SIG-M5 treated with dmso at 0.1 percent for 504 hours (cell line): Measurements from ENCODE around the gene TOX2.

ENCODE experiments used
- DNase-seq: peaks from one replicate; lab custom pipeline; 2025; ENCODE audit not compliant: unreplicated experiment; lab: John Stamatoyannopoulos, UW

TOX2 gene

DNA sequence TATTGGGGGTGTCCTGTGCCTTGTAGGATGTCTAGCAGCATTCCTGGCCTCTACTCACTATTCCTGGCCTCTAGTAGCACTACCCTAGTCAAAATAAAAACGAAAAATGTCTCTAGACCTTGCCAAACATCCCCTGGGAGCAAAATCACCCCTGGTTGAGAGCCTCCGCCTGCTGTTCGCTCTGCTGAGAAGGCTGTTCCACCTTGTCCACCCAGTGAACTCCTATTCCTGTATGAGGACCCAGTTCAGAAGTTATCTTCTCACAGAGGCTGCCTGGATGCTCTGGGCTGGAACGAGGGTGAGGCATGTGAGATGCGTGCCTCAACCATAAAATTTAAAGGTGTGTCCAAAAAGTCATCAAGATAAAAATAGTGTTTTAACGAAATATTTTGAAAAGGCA, 101.9 kb downstream of the TOX2 start:
- no peak for DNase-seq

DNA sequence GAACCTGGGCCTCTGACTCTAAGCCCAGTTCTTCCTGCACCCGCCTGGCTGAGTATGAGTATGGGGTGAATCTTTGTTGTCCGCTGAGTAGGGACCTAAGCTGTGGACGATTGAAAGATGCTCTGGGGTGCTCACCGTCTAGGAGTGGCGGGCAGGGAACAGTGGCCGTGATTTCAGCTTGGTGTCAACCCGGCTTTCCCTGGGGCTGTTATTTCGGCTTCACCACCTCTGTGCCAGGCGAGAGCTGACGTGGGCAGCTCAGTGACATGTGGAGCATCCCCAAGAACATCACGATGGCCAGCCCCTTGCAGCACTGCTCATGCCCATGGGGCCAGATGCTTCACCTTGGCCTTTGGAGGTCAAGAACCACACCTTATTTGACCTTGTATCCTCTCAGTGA, 102.6 kb downstream of the TOX2 start:
- DNase-seq, result no peak

DNA sequence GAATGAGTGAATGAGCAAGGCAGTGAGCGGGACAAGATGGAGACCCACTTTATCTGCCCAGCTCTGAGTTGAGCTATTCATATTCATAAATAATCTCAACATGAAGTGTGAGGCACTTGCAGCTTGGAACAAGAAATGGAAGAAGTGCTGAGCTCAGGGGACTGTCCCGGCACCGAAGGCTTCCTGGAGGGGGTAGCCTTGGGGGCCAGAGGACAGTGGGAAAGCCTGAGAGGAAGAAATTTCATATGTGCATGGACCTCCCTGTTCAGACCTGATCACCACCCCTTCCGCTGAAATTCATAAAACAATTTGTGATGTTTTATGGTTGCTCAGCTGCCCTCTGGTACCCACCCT, 103.2 kb downstream of the TOX2 start:
- DNase-seq, result no peak

DNA sequence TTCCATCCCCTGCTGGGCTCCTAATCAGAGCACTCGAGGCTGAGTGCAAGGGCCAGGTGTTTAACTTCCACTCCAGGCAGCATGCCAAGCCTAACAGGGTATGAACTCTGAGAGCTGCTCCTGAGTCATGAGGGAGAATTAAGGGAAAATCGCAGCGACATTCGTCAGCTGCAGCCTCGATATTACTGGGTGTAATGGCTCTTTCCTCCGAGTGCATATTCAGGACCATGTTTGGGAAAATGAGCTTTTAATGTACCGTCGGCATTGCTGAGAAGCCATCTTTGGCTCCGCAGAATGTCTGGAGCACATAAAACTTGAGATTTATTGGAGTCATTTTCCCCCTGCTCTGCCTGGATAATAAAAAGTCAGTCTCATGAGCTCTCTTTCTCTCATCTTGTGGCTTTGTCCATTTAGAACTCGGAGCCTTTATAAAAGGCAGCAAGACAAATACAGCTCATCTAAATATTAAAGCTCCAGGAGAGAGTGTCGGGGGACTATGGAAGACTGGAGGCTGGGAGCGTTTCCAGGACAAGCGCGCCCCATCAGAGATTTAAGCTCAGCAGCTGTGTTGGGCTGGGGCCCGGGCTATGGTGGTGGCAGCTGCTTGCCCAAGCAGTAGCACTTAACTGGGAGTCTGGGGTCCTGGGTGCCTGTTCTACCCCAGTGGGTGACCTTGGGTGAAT, 103.7 kb downstream of the TOX2 start:
- DNase-seq, result peak; percentile 9

DNA sequence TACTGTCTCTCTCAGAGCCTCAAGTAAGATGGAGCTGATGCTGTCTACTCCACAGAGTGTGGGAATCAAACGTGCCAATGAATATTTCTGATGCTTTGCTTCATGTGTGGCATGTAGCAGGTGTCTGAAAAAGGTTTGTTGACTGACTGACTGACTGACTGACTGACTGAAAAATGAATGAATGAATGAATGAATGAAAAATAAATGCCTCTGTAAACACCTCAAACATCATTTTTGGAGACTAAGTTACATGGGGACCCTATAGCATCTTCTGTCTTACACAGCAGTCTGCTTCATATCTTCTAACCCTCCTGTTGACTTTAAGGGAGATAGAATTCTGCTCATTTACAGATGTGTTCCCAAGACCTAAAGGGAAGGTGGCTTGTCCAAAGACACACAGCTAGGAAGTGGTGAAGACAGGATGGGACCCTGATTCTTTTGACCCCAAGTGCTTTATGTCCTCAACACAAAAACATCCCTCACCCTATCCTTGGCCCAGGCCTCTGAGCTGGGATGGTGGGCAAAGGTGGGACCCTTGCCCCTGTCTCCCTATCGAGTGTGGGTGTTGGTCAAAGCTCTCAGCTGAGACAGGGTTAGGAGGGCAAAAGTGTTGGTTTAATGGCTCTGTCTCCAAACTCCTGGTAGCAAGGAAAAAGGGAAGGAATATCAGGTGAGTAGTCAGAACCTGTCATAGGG, 104.4 kb downstream of the TOX2 start:
- DNase-seq, result no peak

DNA sequence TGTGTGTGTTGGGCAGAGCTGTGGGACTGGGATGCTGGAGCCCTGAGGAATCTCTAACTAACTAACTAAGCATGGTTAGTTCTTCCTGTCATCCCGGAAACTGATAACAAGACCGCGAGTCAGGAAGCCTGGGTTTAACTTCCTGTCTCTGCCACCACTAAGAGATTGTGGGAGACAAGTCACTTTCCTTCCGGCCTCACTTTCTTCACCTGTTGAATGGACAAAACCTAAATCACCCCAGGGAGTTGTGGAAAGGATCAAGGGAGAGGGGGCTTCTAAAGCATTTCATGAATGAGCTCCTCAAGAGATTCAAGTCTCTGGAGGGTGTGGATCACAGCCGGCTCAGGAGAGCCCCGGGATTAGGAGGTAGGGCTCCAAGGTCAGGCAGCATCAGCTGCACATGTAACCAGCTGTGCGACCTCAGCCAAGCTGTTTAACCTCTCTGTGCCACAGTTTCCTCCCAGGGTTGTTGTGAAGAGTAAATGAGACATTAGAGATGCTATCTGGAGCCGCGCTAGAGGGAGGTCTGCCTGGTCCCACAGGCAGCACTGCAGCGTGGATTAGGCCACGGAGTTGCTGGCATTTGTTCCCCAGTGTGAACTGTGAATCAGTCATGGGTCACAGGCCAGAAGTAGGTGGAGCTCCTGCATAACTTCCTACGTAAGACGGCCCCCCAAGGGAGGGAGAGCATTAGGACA, 105.1 kb downstream of the TOX2 start:
- DNase-seq, result no peak

DNA sequence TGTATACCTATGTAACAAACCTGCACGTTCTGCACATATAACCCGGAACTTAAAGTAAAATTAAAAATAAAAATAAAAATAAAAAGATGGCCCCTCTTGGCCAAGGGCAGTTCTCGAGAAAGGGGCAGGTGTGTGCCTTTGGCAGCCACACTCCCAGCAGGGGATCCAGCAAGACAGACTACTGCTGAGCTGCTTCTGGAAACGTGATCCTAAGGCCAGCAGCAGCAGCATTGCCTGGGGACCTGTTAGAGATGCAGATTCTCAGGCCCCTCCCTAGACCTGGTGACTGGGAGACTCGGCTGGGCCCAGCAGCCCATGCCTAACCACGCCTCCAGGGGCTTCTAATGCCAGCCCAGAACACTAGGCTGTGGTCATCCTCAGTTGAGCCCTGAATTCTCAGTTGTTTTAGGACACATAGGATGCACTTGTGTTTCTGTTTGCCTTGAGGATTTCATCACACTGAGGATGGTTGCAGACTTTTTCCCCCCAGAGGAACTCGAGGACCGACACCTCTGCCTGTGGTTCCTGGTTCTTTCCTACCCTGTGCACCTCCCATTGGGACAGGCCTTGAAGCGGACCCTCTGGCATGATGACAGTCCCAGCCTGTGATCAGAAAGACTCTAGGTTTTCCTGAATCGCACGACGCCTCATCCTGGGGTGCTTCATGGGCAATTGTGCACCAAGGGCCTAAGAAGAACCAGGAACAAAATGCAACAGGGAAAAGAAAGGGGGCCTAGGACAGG, 105.9 kb downstream of the TOX2 start:
- DNase-seq, result no peak

DNA sequence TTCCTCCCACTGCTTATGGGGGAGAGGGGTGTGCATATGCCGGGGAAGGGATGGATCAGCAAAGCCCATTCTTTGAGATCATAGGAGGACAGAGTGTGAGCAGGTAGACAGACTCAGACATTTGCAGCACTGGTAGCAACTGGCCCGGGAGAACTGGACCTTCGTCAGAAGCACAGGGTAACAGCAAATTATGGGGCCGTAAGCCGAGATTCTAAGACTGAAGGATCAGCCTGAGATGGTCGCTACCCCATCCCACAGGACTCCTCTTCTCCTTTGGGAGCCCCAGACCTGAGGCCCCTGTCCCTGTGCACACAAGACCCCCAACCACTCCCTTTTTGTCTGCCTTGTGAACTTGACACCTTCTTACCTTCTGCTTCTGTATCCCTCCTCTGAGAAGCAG, 106.5 kb downstream of the TOX2 start:
- DNase-seq, result no peak

DNA sequence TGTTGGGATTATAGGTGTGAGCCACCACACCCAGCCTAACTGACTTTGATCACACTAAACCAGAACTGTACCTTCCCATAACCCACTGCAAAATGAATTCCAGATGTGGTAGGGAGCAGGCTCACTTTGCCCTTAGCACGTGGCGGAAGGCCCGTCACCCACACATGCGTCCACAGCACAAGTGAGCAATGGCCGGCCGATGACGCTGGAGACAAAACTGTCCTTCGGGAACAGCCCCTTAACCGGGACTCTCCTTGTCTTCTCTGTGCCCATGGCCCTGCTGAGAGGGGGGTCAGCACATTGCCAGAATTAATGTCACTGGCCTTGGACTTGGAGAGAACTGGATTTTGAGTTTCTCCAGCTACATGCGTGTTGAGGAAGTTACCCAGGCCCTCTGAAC, 107.2 kb downstream of the TOX2 start:
- DNase-seq, result no peak

DNA sequence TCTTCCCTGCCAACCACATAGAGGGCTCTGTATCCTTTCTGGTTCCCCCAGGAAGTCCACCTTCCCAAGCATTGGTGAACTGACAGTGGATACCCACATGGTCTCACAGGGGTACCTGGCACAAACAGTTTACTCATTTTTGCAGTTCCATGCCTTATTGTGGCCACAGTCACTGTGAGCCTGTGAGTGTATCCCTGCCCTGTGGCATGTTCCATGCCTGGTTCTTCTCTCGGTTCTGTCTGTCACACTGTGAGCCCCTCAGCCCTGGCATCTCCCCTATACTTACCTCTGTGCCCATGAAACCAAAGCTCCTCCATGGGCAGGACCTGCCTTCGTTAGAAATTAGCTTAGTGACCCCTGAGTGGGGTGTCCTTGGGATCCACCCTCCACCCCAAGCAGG, 107.8 kb downstream of the TOX2 start:
- no peak for DNase-seq

DNA sequence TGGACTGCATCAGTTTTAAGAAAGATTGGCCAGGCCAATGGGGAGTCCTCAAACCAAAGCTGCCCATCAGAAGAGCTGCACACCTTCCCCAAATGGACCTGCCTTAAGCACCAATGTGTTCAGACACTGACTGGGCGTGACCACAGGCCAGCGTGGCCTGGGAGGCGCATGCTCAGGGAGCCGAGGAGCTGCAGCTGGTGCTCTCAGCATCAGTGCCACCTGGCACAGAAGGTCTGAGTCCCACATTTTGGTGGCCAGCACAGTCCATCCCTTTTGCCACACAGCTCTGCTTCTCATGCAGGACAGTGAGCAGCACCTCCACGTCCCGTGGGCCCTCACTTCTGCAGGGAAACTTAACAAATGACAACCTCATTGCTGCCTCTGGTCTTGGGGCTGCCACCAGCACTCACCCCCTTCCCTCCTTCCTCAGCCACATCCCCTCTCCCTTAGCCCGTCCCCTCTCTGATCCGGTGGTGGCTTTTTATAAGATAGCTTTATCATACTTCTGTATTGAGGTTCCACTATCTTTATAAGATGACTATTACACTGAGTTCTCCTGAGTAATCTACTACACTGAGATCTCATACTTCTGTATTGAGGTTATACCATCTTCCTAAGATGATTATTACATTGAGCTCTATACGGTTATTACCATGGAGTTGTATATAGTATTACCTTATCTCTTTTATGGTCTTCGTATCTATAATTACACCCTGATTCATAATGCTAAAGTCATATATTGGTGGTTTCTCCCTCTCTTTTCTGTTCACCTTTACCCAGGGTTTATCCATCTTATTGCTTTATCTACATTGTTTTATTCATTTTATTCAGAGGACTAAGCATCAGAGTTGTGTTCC, 109.1 kb downstream of the TOX2 start:
- DNase-seq, result no peak

DNA sequence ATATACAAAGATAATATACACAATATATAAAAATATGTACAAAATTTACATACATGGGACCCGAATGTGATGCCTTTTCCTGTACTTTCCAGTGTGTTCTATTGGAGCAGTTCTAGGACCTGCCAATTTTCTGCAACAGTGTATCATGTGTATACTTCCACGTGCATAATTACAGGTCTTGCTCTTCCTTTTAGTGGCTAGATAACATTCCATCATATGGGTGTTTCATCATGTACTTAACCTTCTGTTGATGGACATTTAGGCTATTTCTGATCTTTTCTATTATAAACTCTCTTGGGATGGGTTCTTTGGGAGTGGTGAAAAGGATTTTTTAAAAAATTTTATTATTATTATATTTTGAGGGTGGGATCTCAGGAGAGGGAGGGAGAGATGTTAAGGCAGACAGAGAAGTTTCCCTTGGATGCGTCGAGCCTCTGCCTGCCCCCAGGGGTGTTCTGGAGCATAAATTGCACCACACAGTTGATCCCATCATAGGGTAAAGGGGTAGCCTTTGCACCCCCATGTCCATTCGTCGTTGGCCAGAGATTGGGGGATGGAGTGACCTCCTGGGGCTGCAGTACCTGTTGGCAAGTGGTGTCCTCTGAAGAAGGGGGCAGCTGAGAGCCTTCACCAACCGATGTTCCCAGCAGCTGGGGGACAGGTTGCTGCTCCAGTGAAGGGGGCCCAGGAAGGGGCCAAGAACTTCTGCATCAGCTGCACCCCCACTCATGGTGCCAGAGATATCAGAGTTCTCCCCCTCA, 110.3 kb downstream of the TOX2 start:
- no peak for DNase-seq

DNA sequence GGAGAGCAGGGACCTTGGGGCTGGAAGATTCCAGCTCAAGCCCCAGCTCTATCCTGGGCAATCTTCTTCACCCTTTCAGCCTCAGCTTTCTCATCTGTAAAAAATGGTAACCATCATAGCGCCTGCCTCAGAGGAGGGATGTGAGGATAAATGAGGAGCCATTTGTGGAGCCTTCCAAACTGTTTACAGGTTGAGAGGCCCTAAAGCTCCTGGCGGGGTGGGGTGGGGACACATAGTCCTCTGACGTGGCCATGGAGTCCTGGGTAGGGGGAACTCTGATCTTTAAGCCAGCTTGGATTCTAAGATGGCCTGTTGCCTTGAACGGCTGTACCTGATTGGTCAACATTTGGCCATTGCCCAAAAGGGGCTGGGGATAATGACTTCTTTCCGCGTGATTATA, 111.1 kb downstream of the TOX2 start:
- no peak for DNase-seq

DNA sequence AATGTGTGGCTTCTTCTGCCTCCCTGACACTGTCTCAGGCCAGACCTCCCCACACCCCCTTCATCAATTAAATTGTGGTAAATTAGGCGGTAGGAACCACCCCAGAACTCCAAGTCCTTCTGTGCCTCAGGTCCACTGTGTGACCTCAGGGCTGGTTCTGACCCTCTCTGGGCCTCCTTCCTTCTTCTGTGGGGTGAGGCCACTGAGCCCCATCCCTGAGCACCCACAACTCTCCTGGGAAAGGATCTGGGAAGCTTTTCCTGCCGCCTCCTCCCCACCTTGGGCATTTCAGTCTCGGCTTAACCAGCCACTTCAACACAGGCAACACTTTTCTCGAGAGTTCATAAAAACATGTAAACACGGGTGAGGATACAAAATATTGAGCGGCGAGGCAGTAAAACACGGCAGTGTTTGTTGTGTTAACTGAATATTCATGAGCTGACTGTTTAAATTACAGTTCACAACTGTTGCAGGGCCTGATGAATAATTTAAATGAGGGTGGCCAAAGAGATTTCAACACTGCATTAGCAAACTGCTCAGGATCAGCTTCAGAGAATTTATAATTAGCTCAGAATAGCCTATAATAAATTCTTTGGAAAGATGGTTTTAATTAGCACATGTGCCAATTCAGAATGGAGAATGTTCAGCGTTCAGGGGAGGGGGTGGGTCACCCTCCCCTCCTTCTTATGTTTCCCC, 112.1 kb downstream of the TOX2 start:
- DNase-seq, result no peak

DNA sequence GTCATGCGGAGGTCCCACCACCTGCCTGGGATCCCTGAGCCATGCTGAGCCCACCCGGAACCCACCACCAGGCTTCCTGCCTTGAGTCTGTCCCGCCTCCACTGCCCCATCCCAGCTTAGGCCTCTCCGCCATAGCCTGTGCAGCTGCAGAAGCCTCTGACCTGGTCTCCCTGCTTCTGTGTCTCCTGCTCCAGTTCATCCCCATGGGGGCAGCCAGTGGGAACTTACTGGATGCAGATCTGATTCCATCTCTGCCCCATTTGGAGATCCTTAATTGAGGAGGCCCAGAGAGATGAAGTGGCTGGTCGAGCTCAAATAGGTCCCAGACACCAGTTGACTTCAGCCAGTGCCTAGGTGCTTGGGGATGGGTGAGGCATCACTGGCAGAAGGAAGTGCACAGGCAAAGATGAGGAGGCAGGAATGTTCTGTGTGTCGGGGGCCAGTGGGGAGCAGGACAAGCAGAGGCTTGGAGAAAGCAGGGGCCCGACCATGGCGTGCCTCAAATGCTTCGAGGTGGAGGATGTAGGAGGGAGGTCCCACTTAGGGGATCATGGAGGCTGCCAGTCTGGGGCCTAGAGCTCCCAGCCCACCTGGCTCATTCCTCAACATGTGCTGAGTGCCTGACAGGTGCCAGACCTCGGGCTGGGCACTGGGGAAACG, 112.8 kb downstream of the TOX2 start:
- DNase-seq, result no peak

DNA sequence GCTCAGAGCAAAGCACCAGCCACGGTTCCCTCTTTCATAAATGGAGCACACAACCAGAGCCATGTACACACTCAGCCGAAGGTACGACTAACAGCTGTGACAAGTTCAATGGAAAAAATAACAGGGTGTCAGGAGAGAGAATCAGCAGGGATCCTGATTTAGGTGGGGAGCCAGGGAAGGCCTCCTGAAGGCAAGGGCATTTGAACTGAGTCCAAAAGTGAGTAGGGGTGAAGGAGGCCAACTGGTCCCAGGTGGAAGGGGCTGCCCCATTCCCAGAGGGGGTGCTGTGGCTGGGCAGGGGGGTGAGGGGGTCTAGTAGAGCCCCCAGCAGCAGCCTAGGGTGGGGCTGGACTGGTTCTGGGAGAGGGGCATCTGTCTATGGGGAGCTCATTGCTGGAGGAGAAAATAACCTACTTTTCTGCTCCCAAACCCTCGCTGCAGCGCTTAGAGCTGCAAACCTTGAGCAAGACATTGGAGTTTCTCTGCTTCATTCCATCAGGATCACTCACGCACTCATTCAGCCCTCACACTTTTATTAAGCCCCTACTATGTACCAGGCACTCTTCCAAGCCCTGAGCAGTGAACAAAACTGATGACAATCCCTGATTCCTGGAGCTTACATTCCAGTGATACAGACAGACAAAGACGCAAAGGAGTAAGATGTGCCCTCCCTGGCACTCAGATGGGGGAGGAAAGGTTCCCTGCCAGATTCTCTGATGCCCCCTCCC, 113.5 kb downstream of the TOX2 start:
- no peak for DNase-seq

DNA sequence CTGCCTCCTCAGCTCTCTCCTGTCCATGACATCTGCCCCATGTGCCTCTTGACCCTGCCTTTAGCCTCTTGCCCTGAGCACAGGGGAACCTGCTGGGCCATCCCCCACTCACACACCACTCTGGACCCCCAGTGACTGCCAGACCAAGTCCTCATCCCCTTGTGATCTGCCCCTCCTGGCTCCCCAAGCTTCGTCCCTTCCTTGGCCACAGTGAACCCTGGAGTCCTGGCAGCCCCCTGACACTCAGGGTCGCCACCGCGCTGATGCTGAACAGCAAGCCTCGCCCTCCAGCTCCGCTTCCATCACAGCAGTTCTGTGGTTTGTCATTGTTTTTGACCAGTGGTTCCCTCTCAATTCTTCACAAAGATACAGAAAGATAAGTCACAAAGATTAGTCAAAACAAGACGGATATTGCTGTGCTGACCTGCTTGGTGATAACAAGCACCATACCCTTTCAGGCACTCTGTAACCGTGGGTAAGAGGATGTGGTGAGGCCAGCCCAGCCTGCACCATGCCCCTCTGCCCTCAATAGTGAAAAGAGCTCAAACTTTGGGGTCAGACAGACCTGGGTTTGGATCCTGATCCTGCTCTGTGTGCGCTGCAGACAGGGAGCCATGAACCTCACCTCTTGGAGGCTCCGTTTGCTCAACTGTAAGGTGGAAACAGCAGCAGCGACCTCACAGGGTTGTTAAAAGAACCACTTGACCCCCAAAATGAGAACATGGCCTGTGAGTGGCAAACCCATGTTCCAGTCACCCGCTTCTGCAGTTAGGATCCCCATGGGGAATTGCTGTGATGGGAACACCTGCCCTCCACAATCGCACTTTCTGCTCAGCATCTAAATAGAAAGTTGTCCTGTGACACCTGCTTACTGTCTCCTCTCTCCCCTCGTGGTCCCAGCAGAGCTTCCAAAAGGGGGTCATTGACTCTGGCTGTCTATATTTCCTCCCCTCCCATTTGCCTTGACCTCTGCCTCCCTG, 114.5 kb downstream of the TOX2 start:
- DNase-seq, result no peak
